ENCODE data around the gene KL.

Gene KL

GRCh38 chr13:33083054-33083453, 66.8 kb downstream of the KL start:
- TF ChIP-seq, protein P1, sequence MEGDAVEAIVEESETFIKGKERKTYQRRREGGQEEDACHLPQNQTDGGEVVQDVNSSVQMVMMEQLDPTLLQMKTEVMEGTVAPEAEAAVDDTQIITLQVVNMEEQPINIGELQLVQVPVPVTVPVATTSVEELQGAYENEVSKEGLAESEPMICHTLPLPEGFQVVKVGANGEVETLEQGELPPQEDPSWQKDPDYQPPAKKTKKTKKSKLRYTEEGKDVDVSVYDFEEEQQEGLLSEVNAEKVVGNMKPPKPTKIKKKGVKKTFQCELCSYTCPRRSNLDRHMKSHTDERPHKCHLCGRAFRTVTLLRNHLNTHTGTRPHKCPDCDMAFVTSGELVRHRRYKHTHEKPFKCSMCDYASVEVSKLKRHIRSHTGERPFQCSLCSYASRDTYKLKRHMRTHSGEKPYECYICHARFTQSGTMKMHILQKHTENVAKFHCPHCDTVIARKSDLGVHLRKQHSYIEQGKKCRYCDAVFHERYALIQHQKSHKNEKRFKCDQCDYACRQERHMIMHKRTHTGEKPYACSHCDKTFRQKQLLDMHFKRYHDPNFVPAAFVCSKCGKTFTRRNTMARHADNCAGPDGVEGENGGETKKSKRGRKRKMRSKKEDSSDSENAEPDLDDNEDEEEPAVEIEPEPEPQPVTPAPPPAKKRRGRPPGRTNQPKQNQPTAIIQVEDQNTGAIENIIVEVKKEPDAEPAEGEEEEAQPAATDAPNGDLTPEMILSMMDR (IDR thresholded peaks at IDR 0.05; ENCODE audit: low read depth, low read length, missing control alignments), result no peak
- in situ Hi-C loops (cut with HindIII; ENCODE audit: low pct_ligation_motif_present, low sequenced_read_pairs), result no loop called here
- H3K36me3 ChIP-seq (replicated peaks), result no peaks in the 10 kb centered on the region
- no peak overlapping the region for H3K27ac ChIP-seq
- no peak for DNase-seq
- H3K4me3 ChIP-seq (ENCODE audit: low read depth, low read length), result no peak overlapping the region
- no peaks in the 10 kb centered on the region for H3K27me3 ChIP-seq (replicated peaks)

- H3K4me3 ChIP-seq (ENCODE audit: low read depth, low read length), result no peak overlapping the region
- in situ Hi-C loops (cut with HindIII; ENCODE audit: low pct_ligation_motif_present, low sequenced_read_pairs), result no loop called here
- DNase-seq, result peak; percentile 40
- TF ChIP-seq, protein P1 (IDR thresholded peaks at IDR 0.05; ENCODE audit: low read depth, low read length, missing control alignments), result no peak
- no peaks in the 10 kb centered on the region for H3K36me3 ChIP-seq (replicated peaks)
- no peaks in the 10 kb centered on the region for H3K27me3 ChIP-seq (replicated peaks)
- peak overlapping the region; percentile 61 for H3K27ac ChIP-seq
Measured at GRCh38 chr13:33087091-33087490, 70.9 kb downstream of the KL start.

GRCh38 chr13:33087790-33088189, 71.6 kb downstream of the KL start:
- peak overlapping the region; percentile 61 for H3K27ac ChIP-seq
- no peak for DNase-seq
- TF ChIP-seq, protein P1 (IDR thresholded peaks at IDR 0.05; ENCODE audit: low read depth, low read length, missing control alignments), result no peak
- H3K27me3 ChIP-seq (replicated peaks), result no peaks in the 10 kb centered on the region
- in situ Hi-C loops (cut with HindIII; ENCODE audit: low pct_ligation_motif_present, low sequenced_read_pairs), result no loop called here
- no peak overlapping the region for H3K4me3 ChIP-seq (ENCODE audit: low read depth, low read length)
- no peaks in the 10 kb centered on the region for H3K36me3 ChIP-seq (replicated peaks)

DNA sequence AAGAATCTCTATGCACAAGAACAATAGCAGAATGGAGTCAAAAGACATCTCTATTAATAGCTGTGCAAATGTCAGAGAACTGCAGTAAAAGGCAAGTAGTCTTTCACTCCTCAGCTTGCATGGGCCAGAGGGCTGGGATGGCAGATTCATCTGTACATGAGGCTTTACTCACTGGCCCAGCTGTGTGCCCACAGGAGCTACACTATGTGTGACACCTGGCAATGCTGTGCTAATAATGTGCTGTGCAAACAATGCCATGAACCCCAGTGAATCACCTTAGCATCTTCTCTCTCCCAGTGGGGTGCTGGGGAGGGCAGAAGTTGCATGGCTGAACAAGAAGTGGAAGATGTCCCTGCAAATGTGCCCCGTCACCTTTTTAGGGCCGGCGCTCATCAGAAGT, 73.1 kb downstream of the KL start:
- no peak overlapping the region for H3K27ac ChIP-seq
- no peak overlapping the region for H3K4me3 ChIP-seq (ENCODE audit: low read depth, low read length)
- no peaks in the 10 kb centered on the region for H3K36me3 ChIP-seq (replicated peaks)
- in situ Hi-C loops (cut with HindIII; ENCODE audit: low pct_ligation_motif_present, low sequenced_read_pairs), result no loop called here
- no peaks in the 10 kb centered on the region for H3K27me3 ChIP-seq (replicated peaks)
- TF ChIP-seq, protein P1 (IDR thresholded peaks at IDR 0.05; ENCODE audit: low read depth, low read length, missing control alignments), result no peak
- no peak for DNase-seq

DNA sequence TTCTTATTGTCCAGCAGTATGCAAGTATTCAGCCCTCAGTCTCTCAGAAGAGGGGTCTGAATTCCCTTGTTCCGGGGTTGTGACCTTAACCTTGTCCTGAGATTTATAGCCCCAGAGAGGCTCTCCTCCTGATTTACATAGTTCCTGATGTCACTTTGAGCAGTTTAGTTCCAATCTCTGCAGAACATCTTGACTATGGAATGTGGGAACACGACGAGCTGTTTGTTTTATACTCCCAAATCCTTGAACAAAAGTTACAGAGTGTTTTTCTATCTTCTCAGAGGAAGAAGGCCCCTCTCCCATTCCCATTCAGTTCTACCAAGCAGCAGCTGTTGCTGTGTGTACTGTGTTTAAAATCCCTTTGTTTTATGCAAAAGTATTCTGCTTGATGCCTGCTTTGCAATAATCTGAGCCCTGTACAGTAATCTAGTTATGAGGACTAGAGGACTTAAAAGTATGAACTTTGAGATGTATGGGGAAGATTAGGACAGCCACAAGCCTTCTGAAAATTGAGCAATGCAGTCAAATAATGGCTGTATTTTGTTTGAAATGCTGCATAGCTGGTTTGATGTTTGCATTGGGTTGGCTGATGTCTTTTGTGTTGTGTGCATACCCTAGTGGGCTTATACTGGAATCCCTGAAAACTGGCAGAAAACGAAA, 74.7 kb downstream of the KL start:
- in situ Hi-C loops (cut with HindIII; ENCODE audit: low pct_ligation_motif_present, low sequenced_read_pairs), result no loop called here
- Histone ChIP-seq H3K27ac (no peak overlapping the region), H3K4me3 (ENCODE audit: low read depth, low read length) (no peak overlapping the region), H3K36me3 (replicated peaks) (no peaks in the 10 kb centered on the region), H3K27me3 (replicated peaks) (no peaks in the 10 kb centered on the region)
- DNase-seq, result no peak
- TF ChIP-seq, protein P1 (IDR thresholded peaks at IDR 0.05; ENCODE audit: low read depth, low read length, missing control alignments), result no peak

- TF ChIP-seq, protein P1 (IDR thresholded peaks at IDR 0.05; ENCODE audit: low read depth, low read length, missing control alignments), result no peak
- Histone ChIP-seq H3K27me3 (replicated peaks) (no peaks in the 10 kb centered on the region), H3K36me3 (replicated peaks) (no peaks in the 10 kb centered on the region), H3K27ac (no peak overlapping the region), H3K4me3 (ENCODE audit: low read depth, low read length) (no peak overlapping the region)
- in situ Hi-C loops (cut with HindIII; ENCODE audit: low pct_ligation_motif_present, low sequenced_read_pairs), result no loop called here
- no peak for DNase-seq
Measured at GRCh38 chr13:33091415-33091774, 75.2 kb downstream of the KL start.
